GM13977 (cell line): Measurements from ENCODE around the gene GALNS.
"Not testable (repeated sequence)": the region's sequence is repeated elsewhere in the genome, so short reads cannot be mapped to it uniquely, and the experiment has no call there.

ENCODE experiments used
- DNase-seq: peaks from one replicate; pipeline ENCODE4 v3.0.0; 2012; ENCODE audit warnings: low spot score
- in situ Hi-C: fragments of 300-500 bp; cut with MboI; formaldehyde crosslinking; loops from one replicate; pipeline ENCODE4 v1.12.0; 2022; ENCODE audit warnings: low sequenced_read_pairs, low pct_unique_long_range_greater_than_20kb, mixed read lengths, inconsistent platforms; ENCODE audit not compliant: unreplicated experiment
- TF ChIP-seq, protein P1 (sequence below): IDR thresholded peaks from 2 replicates; pipeline ENCODE4 v1.5.1; 2012; ENCODE audit warnings: mild to moderate bottlenecking, control low read depth; ENCODE audit not compliant: insufficient read depth; ENCODE audit errors: extremely low read depth, missing control alignments

Gene GALNS

DNA sequence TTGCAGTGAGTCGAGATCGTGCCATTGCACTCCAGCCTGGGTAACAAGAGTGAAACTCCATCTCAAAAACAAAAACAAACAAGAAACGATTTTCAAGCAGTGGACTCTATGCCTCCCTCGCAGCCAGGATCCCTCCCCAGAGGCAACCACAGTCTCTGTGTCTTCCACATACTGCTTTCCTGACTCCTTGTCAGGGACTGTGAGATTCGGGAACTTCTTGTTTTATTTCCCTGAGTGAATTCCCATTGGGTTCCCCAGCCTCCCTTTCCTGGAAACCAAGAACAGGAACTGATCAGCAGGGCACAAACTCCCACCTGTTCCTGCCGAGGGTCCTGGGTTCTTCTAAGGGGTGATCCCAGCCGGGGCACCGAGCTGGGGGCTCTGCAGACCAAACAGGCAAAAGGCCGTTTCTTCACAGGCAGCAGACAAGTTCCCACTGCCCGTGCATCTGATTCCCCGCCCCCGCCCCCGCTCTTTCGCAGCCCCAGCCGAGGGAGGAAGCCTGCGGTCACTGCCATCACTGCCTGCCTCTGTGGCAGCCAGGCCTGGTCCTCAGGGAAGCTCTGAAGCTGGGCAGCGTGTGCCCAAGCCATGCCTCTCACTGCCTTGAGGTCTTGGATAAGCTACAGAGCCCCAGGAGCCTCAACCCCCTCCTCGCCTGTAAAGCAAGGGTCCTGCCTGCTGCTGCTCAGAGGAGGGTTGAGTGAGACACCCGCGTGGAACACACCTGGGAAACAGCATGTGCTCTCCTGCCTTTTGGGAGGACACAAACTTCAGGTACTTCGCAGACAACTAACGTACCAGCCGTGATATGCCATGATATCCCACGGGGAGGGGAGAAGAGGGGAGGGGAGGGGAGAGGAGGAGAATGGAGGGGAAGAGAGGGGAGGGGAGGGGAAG is 66.2 kb downstream of the GALNS start:
- in situ Hi-C loops = no loop called here
- DNase-seq = no peak
- TF ChIP-seq, protein P1, sequence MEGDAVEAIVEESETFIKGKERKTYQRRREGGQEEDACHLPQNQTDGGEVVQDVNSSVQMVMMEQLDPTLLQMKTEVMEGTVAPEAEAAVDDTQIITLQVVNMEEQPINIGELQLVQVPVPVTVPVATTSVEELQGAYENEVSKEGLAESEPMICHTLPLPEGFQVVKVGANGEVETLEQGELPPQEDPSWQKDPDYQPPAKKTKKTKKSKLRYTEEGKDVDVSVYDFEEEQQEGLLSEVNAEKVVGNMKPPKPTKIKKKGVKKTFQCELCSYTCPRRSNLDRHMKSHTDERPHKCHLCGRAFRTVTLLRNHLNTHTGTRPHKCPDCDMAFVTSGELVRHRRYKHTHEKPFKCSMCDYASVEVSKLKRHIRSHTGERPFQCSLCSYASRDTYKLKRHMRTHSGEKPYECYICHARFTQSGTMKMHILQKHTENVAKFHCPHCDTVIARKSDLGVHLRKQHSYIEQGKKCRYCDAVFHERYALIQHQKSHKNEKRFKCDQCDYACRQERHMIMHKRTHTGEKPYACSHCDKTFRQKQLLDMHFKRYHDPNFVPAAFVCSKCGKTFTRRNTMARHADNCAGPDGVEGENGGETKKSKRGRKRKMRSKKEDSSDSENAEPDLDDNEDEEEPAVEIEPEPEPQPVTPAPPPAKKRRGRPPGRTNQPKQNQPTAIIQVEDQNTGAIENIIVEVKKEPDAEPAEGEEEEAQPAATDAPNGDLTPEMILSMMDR = no peak

DNA sequence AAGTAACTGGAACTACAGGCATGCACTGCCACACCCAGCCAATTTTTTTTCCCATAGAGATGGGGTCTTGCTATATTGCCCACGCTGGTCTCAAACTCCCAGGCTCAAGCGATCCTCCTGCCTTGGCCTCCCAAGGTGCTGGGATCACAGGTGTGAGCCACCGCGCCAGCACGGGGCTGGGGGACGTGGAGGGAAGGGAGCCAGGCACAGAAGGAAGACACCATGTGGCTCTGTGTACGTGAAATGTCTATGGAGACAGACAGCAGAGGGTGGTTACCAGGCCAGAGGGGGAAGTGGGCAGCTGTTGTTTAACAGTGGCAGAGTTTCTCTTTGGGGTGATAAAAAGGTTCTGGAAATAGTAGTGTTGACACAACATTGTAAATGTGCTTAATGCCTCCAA is 67.2 kb downstream of the GALNS start:
- in situ Hi-C loops = loop anchor here (10.0 kb wide), 1 partner anchor 55 kb away; no protein-coding TSS in a partner anchor
- TF ChIP-seq, protein P1 = no peak

DNA sequence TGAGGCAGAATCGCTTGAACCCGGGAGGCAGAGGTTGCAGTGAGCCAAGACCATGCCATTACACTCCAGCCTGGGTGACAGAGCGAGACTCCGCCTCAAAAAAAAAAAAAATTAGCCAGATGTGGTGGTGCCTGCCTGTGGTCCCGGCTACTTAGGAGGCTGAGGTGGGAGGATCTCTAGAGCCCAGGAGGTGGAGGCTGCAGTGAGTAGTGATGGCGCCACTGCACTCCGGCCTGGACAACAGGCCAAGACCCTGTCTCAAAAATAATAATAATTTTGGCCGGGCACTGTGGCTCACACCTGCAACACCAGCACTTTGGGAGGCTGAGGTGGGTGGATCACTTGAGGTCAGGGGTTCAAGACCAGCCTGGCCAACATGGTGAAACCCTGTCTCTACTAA is 68.0 kb downstream of the GALNS start:
- in situ Hi-C loops = loop anchor here (10.0 kb wide), 1 partner anchor 54 kb away; no protein-coding TSS in a partner anchor

More for the DNA sequence above, 67.2 kb downstream of the GALNS start:
- no peak for DNase-seq

DNA sequence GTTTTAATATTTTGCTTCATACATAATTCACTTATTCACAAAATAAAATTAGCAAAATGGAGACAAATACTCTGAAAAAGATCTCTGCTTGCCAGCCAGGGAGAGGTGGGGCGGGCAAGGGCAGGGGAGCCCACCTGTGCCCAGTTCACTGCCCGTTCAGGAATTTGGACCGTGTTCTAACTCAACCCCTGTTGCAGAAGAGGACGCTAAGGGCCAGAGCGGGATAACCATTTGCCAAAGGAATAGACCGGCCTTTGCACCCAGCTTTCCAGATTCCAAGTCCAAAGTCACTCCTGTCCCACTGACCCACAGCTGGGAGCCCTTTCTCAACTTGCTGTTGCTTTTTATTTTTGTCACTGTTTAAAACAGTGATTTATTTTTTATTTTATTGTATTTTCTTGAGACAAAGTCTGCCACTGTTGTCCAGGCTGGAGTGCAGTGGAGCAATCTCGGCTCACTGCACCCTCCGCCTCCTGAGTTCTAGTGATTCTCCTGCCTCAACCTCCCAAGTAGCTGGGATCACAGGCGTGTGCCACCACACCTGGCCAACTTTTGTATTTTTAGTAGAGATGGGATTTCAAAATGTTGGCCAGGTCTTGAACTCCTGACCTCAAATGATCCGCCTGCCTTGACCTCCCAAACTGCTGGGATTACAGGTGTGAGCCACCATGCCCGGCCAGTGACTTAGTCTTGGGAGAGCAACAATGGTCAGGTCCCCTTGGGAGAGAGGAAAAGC is 69.0 kb downstream of the GALNS start:
- DNase-seq = no peak
- in situ Hi-C loops = loop anchor here (10.0 kb wide), 1 partner anchor 53 kb away; no protein-coding TSS in a partner anchor
- TF ChIP-seq, protein P1 = no peak

More for the DNA sequence above, 68.0 kb downstream of the GALNS start:
- not testable (repeated sequence) for DNase-seq

DNA sequence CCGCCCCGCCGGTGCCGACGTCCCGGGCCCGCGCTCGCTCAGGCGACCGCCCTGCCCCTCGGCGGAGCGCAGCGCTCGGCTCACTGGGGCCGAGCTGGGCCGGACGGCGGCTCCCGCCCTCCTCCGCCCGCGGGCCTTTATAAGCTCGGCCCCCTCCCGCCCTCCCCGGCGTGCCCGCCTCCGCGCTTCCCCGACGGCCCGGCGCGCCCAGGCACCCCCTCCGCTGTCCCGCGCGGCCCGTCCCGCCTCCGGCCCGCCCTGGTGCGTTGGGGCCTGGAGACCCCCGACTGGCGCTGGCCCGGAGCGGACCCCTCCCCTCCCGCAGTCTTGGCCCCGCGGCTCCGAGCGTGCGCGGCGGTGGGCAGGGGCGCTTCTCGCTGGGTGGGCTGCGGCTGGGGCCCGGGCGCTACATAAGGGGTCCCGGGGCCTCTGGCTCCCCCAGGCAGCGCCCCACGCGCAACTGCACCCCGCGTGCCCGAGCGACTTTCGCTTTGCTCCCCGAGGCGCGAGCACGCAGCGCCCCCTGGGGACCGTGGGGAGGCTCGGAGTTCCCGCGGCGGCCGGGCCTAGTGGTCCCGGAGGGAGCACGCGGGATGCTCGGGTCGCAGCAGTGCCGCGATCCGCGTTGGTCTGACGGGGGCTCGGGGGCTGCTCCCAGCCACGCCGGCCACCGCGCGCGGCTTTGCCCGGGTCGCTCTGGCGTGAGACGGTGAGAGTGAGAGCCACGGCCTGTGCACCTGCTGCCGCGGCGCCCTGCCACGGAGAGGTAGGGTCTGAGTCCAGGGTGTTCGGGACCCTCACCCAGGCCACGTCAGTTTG is 71.4 kb downstream of the GALNS start, which contains the start of gene PIEZO1:
Gene PIEZO1, minus strand, starts transcription at position 115 of the 819 bp plus-strand sequence. CDS start 256 bp downstream, outside the sequence.
- TF ChIP-seq, protein P1 = peak; percentile 97
- in situ Hi-C loops = loop anchor here (10.0 kb wide), 1 partner anchor 51 kb away; no protein-coding TSS in a partner anchor
- DNase-seq = peak; percentile 91

DNA sequence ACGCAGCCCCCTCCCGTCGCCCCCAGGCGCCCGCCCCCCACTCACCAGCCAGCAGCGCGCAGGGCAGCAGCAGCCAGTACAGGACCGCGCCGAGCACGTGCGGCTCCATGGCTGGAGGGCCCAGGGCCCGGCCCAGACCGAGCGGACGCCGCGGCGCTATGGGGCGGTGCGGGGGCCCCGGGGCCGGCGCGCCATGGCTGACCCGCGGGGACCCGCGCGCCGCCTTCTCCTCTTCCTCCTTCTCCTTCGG is 72.0 kb downstream of the GALNS start:
- TF ChIP-seq, protein P1 = no peak
- in situ Hi-C loops = loop anchor here (10.0 kb wide), 1 partner anchor 50 kb away; no protein-coding TSS in a partner anchor
- DNase-seq = no peak
